ENCODE results near the gene A1BG.

- no peak for TF ChIP-seq EZH2 (IDR thresholded peaks at IDR 0.05)
- TF ChIP-seq POLR2AphosphoS5 (IDR thresholded peaks at IDR 0.05; ENCODE audit: borderline replicate concordance, low read depth, low read length) = no peak
- no peak for TF ChIP-seq FOXP2 (optimal IDR thresholded peaks at IDR 0.05; ENCODE audit: control extremely low read depth, extremely low read length, insufficient read depth)
Measured at GRCh38 chr19:58318297-58318696, 35.0 kb downstream of the A1BG start.

Measured in SK-N-MC (cell line).